DMS 273 (cell line): Measurements from ENCODE around the gene FKBP4.

Experiments
- DNase-seq: peaks from one replicate; lab custom pipeline; 2025; ENCODE audit not compliant: unreplicated experiment; lab: John Stamatoyannopoulos, UW

Gene FKBP4

DNA sequence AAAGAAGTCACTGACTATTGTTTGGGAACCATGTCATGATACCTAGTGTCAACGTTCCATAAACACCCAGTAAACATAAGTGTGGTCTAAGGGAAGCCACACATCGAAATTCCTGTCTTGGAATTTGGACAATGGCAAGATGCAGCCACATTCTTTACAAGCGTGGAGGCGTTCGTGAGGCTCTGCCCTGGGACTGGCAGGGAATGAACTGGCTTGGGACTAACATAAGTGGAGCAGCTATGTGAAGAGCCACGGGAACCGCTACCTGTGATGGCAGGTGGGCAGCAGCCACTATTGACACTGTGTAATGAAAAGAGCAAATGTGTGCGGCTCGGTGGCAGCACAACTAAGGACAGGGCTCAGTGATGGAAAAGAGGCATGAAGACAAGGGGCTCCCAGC lies 50.0 kb downstream of the FKBP4 start:
- DNase-seq = no peak

DNA sequence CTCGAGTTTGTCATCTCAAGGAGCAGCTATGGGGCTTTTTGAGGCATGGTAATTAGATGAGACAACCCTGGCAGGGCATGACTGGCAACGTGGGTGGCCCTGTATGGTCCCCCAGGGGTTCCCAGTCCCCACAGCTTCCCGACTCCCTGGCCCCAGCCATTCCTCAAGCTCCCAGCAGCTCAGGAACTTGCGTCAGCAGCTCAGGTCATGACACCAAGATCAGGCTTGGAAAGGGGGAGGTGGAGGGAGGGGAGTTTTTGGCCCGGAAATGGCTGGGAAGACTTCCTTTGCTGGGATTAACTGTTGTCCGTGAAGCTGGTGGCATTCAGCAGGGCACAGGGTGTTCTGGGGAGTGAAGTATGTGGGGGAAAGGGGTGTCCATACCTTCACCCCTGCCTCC lies 50.5 kb downstream of the FKBP4 start:
- DNase-seq = peak; percentile 12

DNA sequence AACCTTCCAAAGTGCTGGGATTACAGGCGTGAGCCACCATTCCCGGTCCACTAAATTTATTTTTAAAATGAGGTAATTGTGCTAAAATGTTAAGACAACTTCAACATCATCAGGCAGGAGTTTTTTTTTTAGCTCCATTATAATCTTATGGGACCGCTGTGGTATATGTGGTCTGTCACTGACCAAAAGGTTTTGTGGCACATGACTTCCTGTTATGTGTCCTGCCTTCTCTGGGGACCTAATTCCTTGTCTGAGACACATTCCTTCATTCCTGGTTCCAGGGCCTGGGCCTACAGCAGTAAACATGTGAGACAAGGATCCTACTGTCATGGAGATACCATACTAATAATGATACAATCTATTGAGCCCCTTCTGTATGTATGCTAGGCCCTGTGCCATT lies 57.2 kb downstream of the FKBP4 start:
- no peak for DNase-seq

DNA sequence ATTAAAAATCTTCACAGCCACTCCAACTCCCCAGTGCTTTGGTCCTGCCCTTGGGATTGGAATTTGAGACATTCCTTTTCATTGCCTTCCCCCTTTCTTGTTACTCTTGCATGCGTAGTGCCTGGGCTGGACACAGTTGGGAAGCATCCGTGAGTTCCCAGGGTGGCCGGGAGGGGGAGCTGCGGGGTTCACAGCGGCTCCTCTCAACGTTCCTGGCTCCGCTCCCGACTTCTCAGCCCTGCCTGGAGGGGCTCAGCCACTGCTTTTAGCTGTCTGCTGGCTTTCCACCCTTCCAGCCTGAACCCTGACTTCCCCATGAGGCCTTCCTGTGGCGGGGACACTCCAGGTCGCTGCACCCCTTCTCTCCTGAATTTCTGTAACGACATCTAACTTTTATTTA lies 58.9 kb downstream of the FKBP4 start:
- DNase-seq = peak; percentile 87
